HL-60 (cell line): ENCODE data around the gene GAL3ST1.

ENCODE experiments used
- CTCF ChIP-seq: IDR thresholded peaks from one replicate; pipeline ENCODE4 v1.5.1; 2011; ENCODE audit warnings: low read length, control low read depth, inconsistent platforms; ENCODE audit not compliant: insufficient read depth
- GABPA ChIP-seq: IDR thresholded peaks from 2 replicates; pipeline ENCODE4 v1.6.1; 2012; ENCODE audit warnings: low read depth
- POLR2AphosphoS5 ChIP-seq: IDR thresholded peaks from 2 replicates; pipeline ENCODE4 v1.6.1; 2012; ENCODE audit warnings: low read depth
- REST ChIP-seq: IDR thresholded peaks from 2 replicates; pipeline ENCODE4 v1.6.1; 2012; ENCODE audit warnings: low read depth; ENCODE audit not compliant: insufficient replicate concordance
- SPI1 ChIP-seq: IDR thresholded peaks from 2 replicates; pipeline ENCODE4 v1.6.1; 2012; ENCODE audit warnings: low read depth, mild to moderate bottlenecking, borderline replicate concordance

GRCh38 chr22:30538280-30538679 is 36.2 kb downstream of the GAL3ST1 start:
- TF ChIP-seq REST (no peak), CTCF (no peak), GABPA (no peak), POLR2AphosphoS5 (no peak), SPI1 (peak; percentile 25; the same call in 1 of the 2 replicates)
